AG04450 (cell line): Measurements from ENCODE around the gene CAMK2G. TPM values are rescaled to one million over a fixed set of nuclear protein-coding genes. Genes with fewer than 3 reads are reported as not detected.

ENCODE experiments used
- CTCF ChIA-PET: fragments of 300-600, 350-600 bp; formaldehyde crosslinking; extraction: SDS; loops from one replicate; lab custom pipeline; 2022; ENCODE audit warnings: antibody characterized with exemption, inconsistent platforms; lab: Charles Lee
- POLR2A ChIA-PET: fragments of 350-600 bp; formaldehyde crosslinking; extraction: SDS; loops from one replicate; lab custom pipeline; 2021; ENCODE audit warnings: antibody characterized with exemption, inconsistent platforms; lab: Yijun Ruan, JAX
- DNase-seq: peaks from one replicate; pipeline ENCODE4 v3.0.0-alpha.2; 2011; ENCODE audit warnings: low read depth, low spot score
- H3K27ac ChIP-seq: one replicate; pipeline ENCODE4 v1.5.1; 2012; ENCODE audit warnings: low read depth, low read length, control low read depth
- H3K27me3 ChIP-seq: one replicate; pipeline ENCODE4 v1.6.0; 2012; ENCODE audit warnings: low read length; ENCODE audit not compliant: control insufficient read depth, insufficient read depth
- H3K4me3 ChIP-seq: 2 replicates; pipeline ENCODE4 v1.5.1; 2011; ENCODE audit warnings: mild to moderate bottlenecking, low read depth, low read length, control low read depth
- H3K9me3 ChIP-seq: 2 replicates; pipeline ENCODE4 v1.5.1; 2012; ENCODE audit warnings: low read length; ENCODE audit not compliant: control insufficient read depth, insufficient read depth
- CTCF ChIP-seq: IDR thresholded peaks from 2 replicates; pipeline ENCODE4 v1.5.1; 2011; ENCODE audit warnings: low read depth, low read length, control low read depth, inconsistent platforms
- polyA plus RNA-seq: library from polyadenylated mRNA; depleted of rRNA; stranded (reverse); fragments of >200 nt; gene quantifications from 2 replicates; pipeline ENCODE4 v1.2.3, GENCODE V29; 2011

CAMK2G gene
- polyA plus RNA-seq, 1 experiment: 22.3 TPM

GRCh38 chr10:73809061-73809818 is 65.1 kb downstream of the CAMK2G start:
- no peak for DNase-seq
- no peaks in the 10 kb centered on the region for H3K27me3 ChIP-seq
- ChIA-PET CTCF (interaction anchor here (0.6 kb wide), 1 partner anchor 1423 kb away, joined by 7 read pairs; no protein-coding TSS in a partner anchor), POLR2A (interaction anchor here (0.7 kb wide), 2 partner anchors 10 to 1425 kb away, joined by 3 to 5 read pairs; no protein-coding TSS in a partner anchor)
- H3K4me3 ChIP-seq: no peak overlapping the region
- no peak for TF ChIP-seq CTCF
- H3K9me3 ChIP-seq: no peaks in the 10 kb centered on the region; the same call in 1 of the 2 replicates
- H3K27ac ChIP-seq: no peak overlapping the region

GRCh38 chr10:73808021-73808815 is 66.1 kb downstream of the CAMK2G start:
- H3K27me3 ChIP-seq: no peaks in the 10 kb centered on the region
- no peak for DNase-seq
- no peak overlapping the region for H3K27ac ChIP-seq
- ChIA-PET POLR2A (interaction anchor here (0.6 to 0.7 kb wide), 3 partner anchors 9 to 1426 kb away, joined by 3 to 5 read pairs (median 4); partner anchors contain the start of gene PPP3CB), CTCF (no interaction called here)
- H3K4me3 ChIP-seq: no peak overlapping the region
- TF ChIP-seq CTCF: no peak
- H3K9me3 ChIP-seq: no peaks in the 10 kb centered on the region; the same call in 1 of the 2 replicates

- ChIA-PET POLR2A (no interaction called here), CTCF (no interaction called here)
- no peak overlapping the region for H3K4me3 ChIP-seq
- no peaks in the 10 kb centered on the region; the same call in 1 of the 2 replicates for H3K9me3 ChIP-seq
- no peak for DNase-seq
- no peak for TF ChIP-seq CTCF
- no peaks in the 10 kb centered on the region for H3K27me3 ChIP-seq
- no peak overlapping the region for H3K27ac ChIP-seq
Measured at GRCh38 chr10:73807471-73807870, 66.9 kb downstream of the CAMK2G start.

- CTCF ChIA-PET: interaction anchor here (0.6 kb wide), 1 partner anchor 163 kb away, joined by 3 read pairs; no protein-coding TSS in a partner anchor
- no peaks in the 10 kb centered on the region for H3K27me3 ChIP-seq
- no peak for TF ChIP-seq CTCF
- POLR2A ChIA-PET: no interaction called here
- no peak overlapping the region for H3K4me3 ChIP-seq
- no peaks in the 10 kb centered on the region; the same call in 1 of the 2 replicates for H3K9me3 ChIP-seq
- no peak for DNase-seq
- H3K27ac ChIP-seq: no peak overlapping the region
Measured at GRCh38 chr10:73806176-73806950, 68.0 kb downstream of the CAMK2G start.
